GM12878 (cell line): ENCODE measurements around the gene CAPN8. TPM values are rescaled to one million over a fixed set of nuclear protein-coding genes. Genes with fewer than 3 reads are reported as not detected.

ENCODE experiments used
- ATAC-seq: fragments of 200-7000 bp; cut with Tn5 transposase; 3 replicates; pipeline ENCODE4 v1.9.1; 2020; ENCODE audit warnings: mild to moderate bottlenecking, moderate library complexity
- BruUV-seq: library from RNA; stranded (reverse); fragments of 400-500 nt; replicated peaks from 2 replicates; lab custom pipeline; 2021; lab: Mats Ljungman, UMichigan
- CTCF ChIA-PET: fragments of 300-600 bp; sonication (Branson Sonifier 250); formaldehyde crosslinking; extraction: SDS; loops from one replicate; lab custom pipeline; 2021; ENCODE audit warnings: inconsistent platforms; lab: Yijun Ruan, JAX
- POLR2A ChIA-PET: fragments of 350-600 bp; formaldehyde crosslinking; extraction: SDS; loops from one replicate; lab custom pipeline; 2021; ENCODE audit warnings: inconsistent platforms; lab: Charles Lee
- RAD21 ChIA-PET: fragments of 300-600 bp; sonication (Branson Sonifier 250); formaldehyde crosslinking; loops from one replicate; lab custom pipeline; 2023; ENCODE audit warnings: antibody characterized with exemption; ENCODE audit not compliant: unreplicated experiment; lab: Charles Lee
- SMC1A ChIA-PET: fragments of 300-600 bp; sonication (Branson Sonifier 250); formaldehyde crosslinking; loops from one replicate; lab custom pipeline; 2023; ENCODE audit not compliant: unreplicated experiment, uncharacterized antibody; lab: Charles Lee
- DNase-seq: peaks from one replicate; pipeline ENCODE4 v3.0.0-alpha.2; 2011; ENCODE audit warnings: low read depth, low spot score
- FAIRE-seq: peaks from 3 replicates; lab custom pipeline; 2011; peaks lifted over from hg19 to GRCh38; lab: Jason Lieb, UNC
- H2AFZ ChIP-seq: 2 replicates; pipeline ENCODE4 v1.6.0; 2011; ENCODE audit warnings: low read depth, low read length, control low read depth; ENCODE audit not compliant: control insufficient read depth
- H3K27ac ChIP-seq: 2 replicates; pipeline ENCODE4 v1.5.1; 2011; ENCODE audit warnings: control low read depth; ENCODE audit not compliant: control insufficient read depth, insufficient read depth
- H3K27me3 ChIP-seq, 2 experiments: replicated peaks in 1 of 2; 2 replicates each; pipeline versions ENCODE4 v1.6.0 to v1.6.1; 2011; ENCODE audit warnings: low read length in 1 of 2; ENCODE audit not compliant: control insufficient read depth in 2 of 2, insufficient read depth in 2 of 2
- H3K36me3 ChIP-seq, 2 experiments: 2 replicates each; pipeline ENCODE4 v1.5.1; 2011; ENCODE audit warnings: low read length in 1 of 2; ENCODE audit not compliant: control insufficient read depth in 2 of 2, insufficient read depth in 2 of 2
- H3K4me1 ChIP-seq: 2 replicates; pipeline ENCODE4 v1.6.1; 2011; ENCODE audit warnings: mild to moderate bottlenecking, low read length, moderate library complexity, mixed read lengths; ENCODE audit not compliant: control insufficient read depth, insufficient read depth
- H3K4me2 ChIP-seq: 2 replicates; pipeline ENCODE4 v1.6.0; 2011; ENCODE audit warnings: control low read depth; ENCODE audit not compliant: control insufficient read depth, insufficient read depth
- H3K4me3 ChIP-seq: fragments of 200-600 bp; sonication (generic); 2 replicates; pipeline ENCODE4 v1.5.1; 2016
- H3K79me2 ChIP-seq: 2 replicates; pipeline ENCODE4 v1.6.0; 2011; ENCODE audit warnings: low read length; ENCODE audit not compliant: control insufficient read depth, insufficient read depth
- H3K9ac ChIP-seq: 2 replicates; pipeline ENCODE4 v1.8.0; 2011; ENCODE audit warnings: low read length, control low read depth, mixed read lengths; ENCODE audit not compliant: control insufficient read depth, insufficient read depth
- H3K9me3 ChIP-seq: replicated peaks from 3 replicates; pipeline ENCODE4 v1.5.1; 2011; ENCODE audit warnings: mild to moderate bottlenecking, low read length; ENCODE audit not compliant: control insufficient read depth, insufficient read depth
- H4K20me1 ChIP-seq: 2 replicates; pipeline ENCODE4 v1.6.0; 2011; ENCODE audit not compliant: control insufficient read depth, insufficient read depth
- BHLHE40 ChIP-seq, 2 experiments: fragments of 450-650 bp in 1 of 2; IDR thresholded peaks; 2 replicates each; pipeline ENCODE4 v1.6.1; 2011 to 2017; ENCODE audit warnings: low read depth in 2 of 2, borderline replicate concordance in 1 of 2, improper control_type of control experiment in 1 of 2, low read length in 1 of 2, mild to moderate bottlenecking in 1 of 2
- CHD2 ChIP-seq: IDR thresholded peaks from 2 replicates; pipeline ENCODE4 v1.6.1; 2011; ENCODE audit warnings: low read depth, low read length, improper control_type of control experiment, borderline replicate concordance
- CHD4 ChIP-seq: fragments of 200-600 bp; sonication (generic); IDR thresholded peaks from 2 replicates; pipeline ENCODE4 v1.6.1; 2016; ENCODE audit warnings: mild to moderate bottlenecking
- DPF2 ChIP-seq: fragments of 450-650 bp; IDR thresholded peaks from 2 replicates; pipeline ENCODE4 v1.6.1; 2017; ENCODE audit warnings: mild to moderate bottlenecking
- EP300 ChIP-seq, 2 experiments: fragments of 150-350 bp in 1 of 2; IDR thresholded peaks; 2 replicates each; pipeline ENCODE4 v1.6.1; 2011 to 2012; ENCODE audit warnings: low read depth in 2 of 2, low read length in 2 of 2, borderline replicate concordance in 1 of 2, improper control_type of control experiment in 1 of 2, inconsistent platforms in 1 of 2; ENCODE audit not compliant: control insufficient read depth in 1 of 2
- HDGF ChIP-seq: fragments of 450-650 bp; IDR thresholded peaks from 2 replicates; pipeline ENCODE4 v1.6.1; 2016; ENCODE audit warnings: antibody characterized with exemption
- RBBP5 ChIP-seq: fragments of 200-600 bp; sonication (generic); conservative IDR thresholded peaks from 2 replicates; pipeline ENCODE4 v1.6.1; 2016
- RELA ChIP-seq: fragments of 450-650 bp; IDR thresholded peaks from 2 replicates; pipeline ENCODE4 v1.8.0; 2014; ENCODE audit warnings: borderline replicate concordance; ENCODE audit not compliant: partially characterized antibody
- SIX5 ChIP-seq: IDR thresholded peaks from 2 replicates; pipeline ENCODE4 v1.6.1; 2011; ENCODE audit warnings: mild to moderate bottlenecking, low read depth, low read length, moderate library complexity; ENCODE audit not compliant: severe bottlenecking
- SMAD1 ChIP-seq: fragments of 450-650 bp; IDR thresholded peaks from 2 replicates; pipeline ENCODE4 v1.6.1; 2018; ENCODE audit warnings: mild to moderate bottlenecking, low read depth; ENCODE audit not compliant: partially characterized antibody
- YBX1 ChIP-seq: fragments of 450-650 bp; IDR thresholded peaks from 2 replicates; pipeline ENCODE4 v1.6.1; 2016; ENCODE audit warnings: antibody characterized with exemption
- ZNF384 ChIP-seq: IDR thresholded peaks from 2 replicates; pipeline ENCODE4 v1.6.1; 2012; ENCODE audit warnings: low read depth, mild to moderate bottlenecking, low read length, improper control_type of control experiment, borderline replicate concordance
- ZNF622 ChIP-seq: fragments of 450-650 bp; IDR thresholded peaks from 2 replicates; pipeline ENCODE4 v1.6.1; 2017; ENCODE audit warnings: mild to moderate bottlenecking, inconsistent platforms
- WGBS: methylation state at CpG from one replicate; pipeline ENCODE4 v1.1.6; 2016; ENCODE audit warnings: low lambda C conversion rate; ENCODE audit not compliant: insufficient replicate concordance, insufficient coverage; ENCODE audit errors: missing lambda C conversion rate; 5-methylcytosine and 5-hydroxymethylcytosine counted together
- in situ Hi-C: fragments of 300-500 bp; cut with MboI; formaldehyde crosslinking; loops from 9 replicates; pipeline ENCODE4 v1.14.3; 2018; ENCODE audit warnings: mixed read lengths
- intact Hi-C: fragments of 100-400 bp; cut with micrococcal nuclease; formaldehyde crosslinking; loops from one replicate; pipeline ENCODE4 v1.14.2; 2022; ENCODE audit not compliant: unreplicated experiment
- polyA plus RNA-seq, 11 experiments: library from polyadenylated mRNA; depleted of rRNA in 4 of 11; unstranded in 6 of 11; stranded (reverse) in 5 of 11; fragments of >200 nt; fragmentation: Nextera tagmentation in 4 of 11; fragmentation: Illumina TruSeq in 1 of 11; extraction: Ambion mirVana in 4 of 11; extraction: Trizol in 1 of 11; gene quantifications; 1 replicate in 1 of 11; 2 replicates in 10 of 11; pipeline versions ENCODE4 v1.2.1 to v1.2.3, GENCODE V29; 2011 to 2016; ENCODE audit warnings: inconsistent platforms in 2 of 11, missing spikeins in 2 of 11, low read depth in 1 of 11
- total RNA-seq, 4 experiments: library from RNA; depleted of rRNA in 3 of 4; stranded (reverse); fragments of >200 nt in 3 of 4; fragmentation: Illumina TruSeq in 1 of 4; extraction: Trizol in 1 of 4; gene quantifications; 2 replicates each; pipeline versions ENCODE4 v1.2.1 to v1.2.3, GENCODE V29; 2013 to 2021

The CAPN8 gene
- total and polyA plus RNA-seq, 10 of the 15 experiments (the other 5 are each of a cell fraction or from before 2014, with no cell fraction given): 6.4 to 30.7 (median 12.3) TPM

- TF ChIP-seq YBX1: no peak
- TF ChIP-seq EP300 (IDR thresholded peaks at IDR 0.05; ENCODE audit: borderline replicate concordance in 1 of 2, control insufficient read depth in 1 of 2, low read depth in 2 of 2, low read length in 2 of 2): no peak
- TF ChIP-seq SMAD1: no peak
- TF ChIP-seq SIX5: no peak
- no peak for TF ChIP-seq RBBP5
- no peak for TF ChIP-seq DPF2
- no peak for TF ChIP-seq BHLHE40 (IDR thresholded peaks at IDR 0.05; ENCODE audit: borderline replicate concordance in 1 of 2, low read depth in 2 of 2, low read length in 1 of 2)
- TF ChIP-seq ZNF384: no peak
- TF ChIP-seq CHD4: no peak
- TF ChIP-seq RELA: no peak
- TF ChIP-seq HDGF: no peak
- no peak for TF ChIP-seq CHD2
- TF ChIP-seq ZNF622: no peak
- 3% methylated on average over 2 of the region's 2 CpGs for WGBS
- Histone ChIP-seq H3K27me3 (no peaks in the 10 kb centered on the region; a peak in 1 of 4 replicates), H3K9me3 (no peaks in the 10 kb centered on the region), H3K36me3 (no peaks in the 10 kb centered on the region), H3K79me2 (no peaks in the 10 kb centered on the region), H4K20me1 (no peaks in the 10 kb centered on the region; the same call in 1 of the 2 replicates), H3K4me3 (no peak overlapping the region), H3K9ac (no peak overlapping the region), H3K4me2 (no peak overlapping the region), H2AFZ (no peak overlapping the region), H3K27ac (no peak overlapping the region), H3K4me1 (no peaks in the 10 kb centered on the region)
- in situ Hi-C loops: no loop called here
- ATAC-seq (no peak), DNase-seq (no peak), FAIRE-seq (no peak)
- SMC1A ChIA-PET: interaction anchor here (1.6 to 1.8 kb wide), 2 partner anchors 16 to 23 kb away, joined by 7 to 9 read pairs; no protein-coding TSS in a partner anchor
- RAD21 ChIA-PET: interaction anchor here (1.6 to 2.5 kb wide), 2 partner anchors 16 to 23 kb away, joined by 6 to 11 read pairs; no protein-coding TSS in a partner anchor
- intact Hi-C loops: loop anchor here (5.0 kb wide), 1 partner anchor 134 kb away; the partner anchor contains the start of gene CAPN8
- POLR2A ChIA-PET: interaction anchor here (1.4 kb wide), 1 partner anchor 23 kb away, joined by 4 read pairs; no protein-coding TSS in a partner anchor
- CTCF ChIA-PET: interaction anchor here (1.3 to 3.4 kb wide), 4 partner anchors 16 to 94 kb away, joined by 3 to 18 read pairs (median 12); no protein-coding TSS in a partner anchor
- BruUV-seq: no TSS peak
These were observed 131.8 kb downstream of the CAPN8 start for GRCh38 chr1:223533708-223534107.
